ENCODE results near the gene TUBB3. TPM values are rescaled to one million over a fixed set of nuclear protein-coding genes. Genes with fewer than 3 reads are reported as not detected.
"Not testable (repeated sequence)": the region's sequence is repeated elsewhere in the genome, so short reads cannot be mapped to it uniquely, and the experiment has no call there.

Gene TUBB3
- total RNA-seq, 1 donor = 95.9 TPM

GRCh38 chr16:89960966-89961365 is 37.8 kb downstream of the TUBB3 start:
- DNase-seq (ENCODE audit: low read depth) = no peak
- H3K4me3 ChIP-seq (ENCODE audit: low read depth, low read length) = no peak overlapping the region
- no peak for TF ChIP-seq CTCF (IDR thresholded peaks at IDR 0.05; ENCODE audit: insufficient read depth, low read depth, low read length)

DNA sequence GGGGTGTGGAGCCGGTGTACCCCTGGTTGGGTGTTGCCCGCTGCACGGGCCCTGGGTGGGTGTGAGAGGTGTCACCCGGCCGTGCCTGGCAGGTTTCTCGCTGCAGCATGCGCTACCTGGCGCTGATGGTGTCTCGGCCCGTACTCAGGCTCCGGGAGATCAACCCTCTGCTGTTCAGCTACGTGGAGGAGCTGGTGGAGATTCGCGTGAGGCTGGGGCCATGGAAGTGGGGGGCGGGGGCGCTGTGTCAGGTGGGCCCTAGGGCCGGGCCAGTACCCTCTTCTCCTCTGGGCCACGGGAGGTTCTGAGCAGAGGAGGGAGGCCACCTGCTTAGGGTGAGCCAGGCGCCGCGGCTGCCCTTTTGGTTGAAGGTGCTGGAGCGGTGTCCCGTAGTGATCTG is 38.8 kb downstream of the TUBB3 start:
- H3K4me3 ChIP-seq (ENCODE audit: low read depth, low read length) = no peak overlapping the region
- DNase-seq (ENCODE audit: low read depth) = no peak
- TF ChIP-seq CTCF (IDR thresholded peaks at IDR 0.05; ENCODE audit: insufficient read depth, low read depth, low read length) = no peak

DNA sequence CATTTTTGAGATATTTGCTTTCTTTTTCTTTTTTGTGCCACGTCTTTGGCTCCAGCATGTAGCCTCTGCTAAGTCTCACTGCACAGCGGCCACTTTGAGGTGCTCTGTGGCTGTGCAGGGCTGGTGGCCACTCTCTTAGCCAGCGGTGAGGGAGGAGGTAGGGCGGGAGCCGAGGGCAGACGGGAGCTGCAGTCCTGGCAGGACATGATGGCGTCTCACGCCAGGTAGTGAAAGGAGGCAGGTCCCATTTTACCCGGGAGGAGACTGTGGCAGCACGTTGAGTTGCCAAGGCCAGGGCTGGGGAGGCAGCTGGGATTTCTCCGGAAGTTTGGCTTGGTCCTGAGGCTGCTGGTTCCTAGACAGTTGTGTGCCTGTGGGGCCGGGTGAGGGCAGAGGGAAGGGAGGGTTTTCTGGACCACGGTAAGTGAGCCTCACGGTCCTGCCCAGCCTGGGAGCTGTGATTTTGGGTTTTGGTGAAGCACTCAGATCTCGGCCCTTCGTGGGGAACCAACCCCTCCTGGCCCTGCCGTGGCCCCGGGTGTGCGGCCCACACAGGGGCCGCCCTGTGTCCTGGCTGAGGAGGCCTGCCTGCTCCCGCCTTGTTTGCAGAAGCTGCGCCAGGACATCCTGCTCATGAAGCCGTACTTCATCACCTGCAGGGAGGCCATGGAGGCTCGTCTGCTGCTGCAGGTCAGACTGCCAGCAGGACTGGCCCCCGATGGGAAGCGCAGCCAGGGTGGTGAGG is 39.8 kb downstream of the TUBB3 start:
- TF ChIP-seq CTCF (IDR thresholded peaks at IDR 0.05; ENCODE audit: insufficient read depth, low read depth, low read length) = no peak
- DNase-seq (ENCODE audit: low read depth) = no peak
- no peak overlapping the region for H3K4me3 ChIP-seq (ENCODE audit: low read depth, low read length)

DNA sequence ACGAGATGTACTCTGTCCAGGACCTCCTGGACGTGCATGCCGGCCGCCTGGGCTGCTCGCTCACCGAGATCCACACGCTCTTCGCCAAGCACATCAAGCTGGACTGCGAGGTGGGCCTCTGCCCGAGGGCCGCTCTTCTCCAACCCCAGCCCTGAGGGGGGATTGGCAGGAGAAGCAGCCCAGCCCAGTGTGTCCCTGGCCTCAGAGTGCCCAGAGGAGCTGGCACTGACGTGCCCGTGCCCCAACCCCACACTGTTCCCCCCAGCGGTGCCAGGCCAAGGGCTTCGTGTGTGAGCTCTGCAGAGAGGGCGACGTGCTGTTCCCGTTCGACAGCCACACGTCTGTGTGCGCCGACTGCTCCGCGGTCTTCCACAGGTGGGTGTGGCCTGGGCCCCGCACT is 41.1 kb downstream of the TUBB3 start:
- DNase-seq (ENCODE audit: low read depth) = no peak
- TF ChIP-seq CTCF (IDR thresholded peaks at IDR 0.05; ENCODE audit: insufficient read depth, low read depth, low read length) = no peak
- no peak overlapping the region for H3K4me3 ChIP-seq (ENCODE audit: low read depth, low read length)

- no peak for DNase-seq (ENCODE audit: low read depth)
- TF ChIP-seq CTCF (IDR thresholded peaks at IDR 0.05; ENCODE audit: insufficient read depth, low read depth, low read length) = no peak
- no peak overlapping the region for H3K4me3 ChIP-seq (ENCODE audit: low read depth, low read length)
These were observed 42.5 kb downstream of the TUBB3 start for GRCh38 chr16:89965447-89966225.

DNA sequence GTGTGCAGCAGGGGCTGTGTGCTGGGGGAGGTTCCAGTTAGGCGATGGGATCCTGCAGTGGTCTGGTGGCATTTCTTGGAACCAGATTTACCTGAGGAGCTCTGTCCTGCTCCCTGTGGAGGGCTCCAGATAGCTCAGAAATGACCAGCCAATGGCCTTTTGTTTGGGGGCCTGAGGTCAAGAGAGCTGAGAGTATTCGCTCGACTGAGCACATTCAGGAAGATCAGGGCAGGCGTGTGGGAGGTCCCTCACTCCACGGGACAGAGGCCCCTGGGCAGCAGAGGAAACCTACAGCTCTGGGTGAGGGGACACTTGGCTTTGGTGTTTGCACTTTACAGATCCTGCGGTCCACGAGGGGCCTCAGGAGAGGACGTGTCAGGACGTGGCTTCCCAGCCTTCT is 43.6 kb downstream of the TUBB3 start:
- no peak for DNase-seq (ENCODE audit: low read depth)
- no peak overlapping the region for H3K4me3 ChIP-seq (ENCODE audit: low read depth, low read length)
- no peak for TF ChIP-seq CTCF (IDR thresholded peaks at IDR 0.05; ENCODE audit: insufficient read depth, low read depth, low read length)

- H3K4me3 ChIP-seq (ENCODE audit: low read depth, low read length); DNase-seq (ENCODE audit: low read depth): not testable (repeated sequence)
These were observed 44.3 kb downstream of the TUBB3 start for GRCh38 chr16:89967436-89967835.

DNA sequence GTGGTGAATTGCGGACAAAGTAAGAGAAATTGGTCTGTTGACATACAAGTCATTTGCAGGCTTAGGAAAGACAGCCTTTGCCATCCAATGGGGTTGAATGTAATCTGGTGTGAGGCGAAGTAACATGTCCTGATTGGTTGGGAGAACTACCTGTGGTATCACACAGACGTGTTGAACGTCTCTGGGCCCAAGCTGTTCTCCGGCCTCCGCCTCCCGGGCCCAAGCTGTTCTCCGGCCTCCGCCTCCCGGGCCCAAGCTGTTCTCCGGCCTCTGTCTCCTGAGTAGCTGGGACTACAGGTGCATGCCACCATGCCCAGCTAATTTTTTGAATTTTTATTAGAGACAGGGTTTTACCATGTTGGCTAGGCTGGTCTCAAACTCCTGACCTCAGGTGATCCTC is 44.9 kb downstream of the TUBB3 start:
- not testable (repeated sequence) for DNase-seq (ENCODE audit: low read depth); H3K4me3 ChIP-seq (ENCODE audit: low read depth, low read length)

Measured in fibroblast of villous mesenchyme (primary cell).